ENCODE data around the gene TBCCD1. TPM values are rescaled to one million over a fixed set of nuclear protein-coding genes. Genes with fewer than 3 reads are reported as not detected.
A peak's percentile ranks its signal among the peaks of the same experiment; 100 is the strongest.

Gene TBCCD1
- total and polyA plus RNA-seq, 2 experiments from 2014 or later: 5.8 to 16.7 TPM

GRCh38 chr3:186614597-186615483, 47.7 kb upstream of the TBCCD1 start:
- Mint-ChIP-seq H3K4me1 (peaks cover 13% of the 10 kb centered on the region), H3K4me3 (no peak overlapping the region; the same call in 2 of the 3 replicates), H3K27me3 (ENCODE audit: insufficient read depth, low read depth, poor library complexity) (peaks cover 15% of the 10 kb centered on the region), H3K9me3 (peaks cover 3% of the 10 kb centered on the region; the same call in 1 of the 3 replicates), H3K36me3 (ENCODE audit: low read depth) (no peaks in the 10 kb centered on the region), H3K27ac (no peak overlapping the region)
- Histone ChIP-seq H3K36me3 (ENCODE audit: insufficient read depth) (no peaks in the 10 kb centered on the region), H3K27ac (ENCODE audit: low read depth) (no peak overlapping the region), H3F3A (replicated peaks; ENCODE audit: low read depth) (no peaks in the 10 kb centered on the region), H3K4me2 (no peak overlapping the region), H3K4me3 (no peak overlapping the region), H3K79me2 (replicated peaks; ENCODE audit: insufficient read depth) (no peaks in the 10 kb centered on the region), H4K20me1 (replicated peaks; ENCODE audit: insufficient read depth) (no peaks in the 10 kb centered on the region), H3K9me2 (ENCODE audit: insufficient read depth) (no peaks in the 10 kb centered on the region), H2AFZ (peak overlapping the region; percentile 95; the same call in 1 of the 2 replicates), H3K4me1 (ENCODE audit: insufficient read depth) (peaks cover 11% of the 10 kb centered on the region), H3K27me3 (ENCODE audit: insufficient read depth) (peaks cover 6% of the 10 kb centered on the region; the same call in 1 of the 2 replicates)
- ATAC-seq: peak; percentile 76
- TF ChIP-seq ETS1 (IDR thresholded peaks at IDR 0.05) (no peak), NANOG (IDR thresholded peaks at IDR 0.05; ENCODE audit: borderline replicate concordance) (no peak), ZNF462 (CRISPR knock-in tag; IDR thresholded peaks at IDR 0.05) (no peak), CREB1 (CRISPR knock-in tag; IDR thresholded peaks at IDR 0.05; ENCODE audit: low read depth) (peak; percentile 38; the same call in 1 of the 2 replicates), JUNB (IDR thresholded peaks at IDR 0.05; ENCODE audit: unreplicated experiment) (no peak), EZH2 (IDR thresholded peaks at IDR 0.05; ENCODE audit: low read depth, unreplicated experiment) (no peak), STAT1 (IDR thresholded peaks at IDR 0.05; ENCODE audit: unreplicated experiment) (no peak)
- TF ChIP-seq, protein P1, sequence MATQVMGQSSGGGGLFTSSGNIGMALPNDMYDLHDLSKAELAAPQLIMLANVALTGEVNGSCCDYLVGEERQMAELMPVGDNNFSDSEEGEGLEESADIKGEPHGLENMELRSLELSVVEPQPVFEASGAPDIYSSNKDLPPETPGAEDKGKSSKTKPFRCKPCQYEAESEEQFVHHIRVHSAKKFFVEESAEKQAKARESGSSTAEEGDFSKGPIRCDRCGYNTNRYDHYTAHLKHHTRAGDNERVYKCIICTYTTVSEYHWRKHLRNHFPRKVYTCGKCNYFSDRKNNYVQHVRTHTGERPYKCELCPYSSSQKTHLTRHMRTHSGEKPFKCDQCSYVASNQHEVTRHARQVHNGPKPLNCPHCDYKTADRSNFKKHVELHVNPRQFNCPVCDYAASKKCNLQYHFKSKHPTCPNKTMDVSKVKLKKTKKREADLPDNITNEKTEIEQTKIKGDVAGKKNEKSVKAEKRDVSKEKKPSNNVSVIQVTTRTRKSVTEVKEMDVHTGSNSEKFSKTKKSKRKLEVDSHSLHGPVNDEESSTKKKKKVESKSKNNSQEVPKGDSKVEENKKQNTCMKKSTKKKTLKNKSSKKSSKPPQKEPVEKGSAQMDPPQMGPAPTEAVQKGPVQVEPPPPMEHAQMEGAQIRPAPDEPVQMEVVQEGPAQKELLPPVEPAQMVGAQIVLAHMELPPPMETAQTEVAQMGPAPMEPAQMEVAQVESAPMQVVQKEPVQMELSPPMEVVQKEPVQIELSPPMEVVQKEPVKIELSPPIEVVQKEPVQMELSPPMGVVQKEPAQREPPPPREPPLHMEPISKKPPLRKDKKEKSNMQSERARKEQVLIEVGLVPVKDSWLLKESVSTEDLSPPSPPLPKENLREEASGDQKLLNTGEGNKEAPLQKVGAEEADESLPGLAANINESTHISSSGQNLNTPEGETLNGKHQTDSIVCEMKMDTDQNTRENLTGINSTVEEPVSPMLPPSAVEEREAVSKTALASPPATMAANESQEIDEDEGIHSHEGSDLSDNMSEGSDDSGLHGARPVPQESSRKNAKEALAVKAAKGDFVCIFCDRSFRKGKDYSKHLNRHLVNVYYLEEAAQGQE (IDR thresholded peaks at IDR 0.05; ENCODE audit: unreplicated experiment): no peak
- TF ChIP-seq, protein P2, sequence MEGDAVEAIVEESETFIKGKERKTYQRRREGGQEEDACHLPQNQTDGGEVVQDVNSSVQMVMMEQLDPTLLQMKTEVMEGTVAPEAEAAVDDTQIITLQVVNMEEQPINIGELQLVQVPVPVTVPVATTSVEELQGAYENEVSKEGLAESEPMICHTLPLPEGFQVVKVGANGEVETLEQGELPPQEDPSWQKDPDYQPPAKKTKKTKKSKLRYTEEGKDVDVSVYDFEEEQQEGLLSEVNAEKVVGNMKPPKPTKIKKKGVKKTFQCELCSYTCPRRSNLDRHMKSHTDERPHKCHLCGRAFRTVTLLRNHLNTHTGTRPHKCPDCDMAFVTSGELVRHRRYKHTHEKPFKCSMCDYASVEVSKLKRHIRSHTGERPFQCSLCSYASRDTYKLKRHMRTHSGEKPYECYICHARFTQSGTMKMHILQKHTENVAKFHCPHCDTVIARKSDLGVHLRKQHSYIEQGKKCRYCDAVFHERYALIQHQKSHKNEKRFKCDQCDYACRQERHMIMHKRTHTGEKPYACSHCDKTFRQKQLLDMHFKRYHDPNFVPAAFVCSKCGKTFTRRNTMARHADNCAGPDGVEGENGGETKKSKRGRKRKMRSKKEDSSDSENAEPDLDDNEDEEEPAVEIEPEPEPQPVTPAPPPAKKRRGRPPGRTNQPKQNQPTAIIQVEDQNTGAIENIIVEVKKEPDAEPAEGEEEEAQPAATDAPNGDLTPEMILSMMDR (conservative IDR thresholded peaks at IDR 0.05; ENCODE audit: low read depth in 2 of 2): peak; percentile 98 to 99
- peak; percentile 88 for DNase-seq (ENCODE audit: low spot score)

Measured in GM23338 (cell line).